ENCODE data around the gene MIB2. TPM values are rescaled to one million over a fixed set of nuclear protein-coding genes. Genes with fewer than 3 reads are reported as not detected.
A peak's percentile ranks its signal among the peaks of the same experiment; 100 is the strongest.

MIB2 gene
- total and polyA plus RNA-seq, 7 experiments from 2014 or later: 23.4 to 129 (median 60.6) TPM

DNA sequence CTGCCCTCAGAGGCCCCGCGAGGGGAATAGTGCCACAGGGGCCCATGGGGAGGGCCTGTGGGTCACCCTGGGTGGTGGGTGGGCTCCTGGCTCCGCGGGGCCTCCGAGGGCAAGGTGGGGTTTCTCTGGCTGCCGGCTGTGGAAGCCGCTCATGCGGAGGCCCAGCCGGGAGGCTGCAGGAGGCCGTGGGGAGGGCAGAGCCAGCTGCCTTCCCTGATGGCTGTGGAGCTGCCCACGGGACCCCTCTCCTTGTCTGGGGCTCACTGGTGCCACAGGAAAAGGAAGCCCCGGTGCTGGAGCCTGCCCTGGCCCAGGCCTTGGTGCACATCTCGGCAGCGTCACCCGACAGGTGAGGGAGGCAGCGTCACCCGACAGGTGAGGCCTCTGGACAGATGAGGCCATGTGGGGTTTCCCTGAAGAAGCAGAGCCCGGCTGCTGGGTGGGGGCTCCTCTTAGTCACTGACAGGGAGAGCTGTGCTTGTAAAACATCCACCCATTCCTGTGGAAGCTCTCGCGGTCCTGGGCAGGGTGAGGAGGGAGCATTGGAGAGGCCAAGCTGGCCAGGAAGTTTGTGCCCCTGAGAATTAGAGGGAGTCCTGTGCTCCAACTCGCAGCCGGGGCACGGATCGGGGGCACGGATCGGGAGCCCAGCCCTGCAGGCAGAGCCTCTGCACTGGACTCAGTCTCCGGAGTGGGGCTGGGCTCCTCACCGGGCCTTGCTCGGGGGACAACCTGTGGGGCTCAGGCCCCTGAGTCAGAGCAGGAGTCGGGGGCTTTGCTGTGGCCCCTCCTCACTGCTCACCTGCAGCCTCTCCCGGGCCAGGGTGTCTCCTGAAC, 6.1 kb downstream of the MIB2 start:
- ATAC-seq (no peak), DNase-seq (no peak)
- Histone ChIP-seq H3K4me1 (ENCODE audit: control insufficient read depth in 2 of 2, insufficient read depth in 2 of 2, low read length in 2 of 2) (peaks cover 6% of the 10 kb centered on the region in 2 donors), H3K27me3 (ENCODE audit: control insufficient read depth in 2 of 2, insufficient read depth in 2 of 2, low read length in 2 of 2) (no peaks in the 10 kb centered on the region), H3K36me3 (ENCODE audit: control insufficient read depth in 2 of 3, insufficient read depth in 3 of 3, low read length in 3 of 3) (no peaks in the 10 kb centered on the region), H3K27ac (ENCODE audit: low read depth, low read length) (no peak overlapping the region), H3K9me3 (ENCODE audit: control insufficient read depth in 2 of 3, low read length in 3 of 3) (no peaks in the 10 kb centered on the region), H3K4me3 (ENCODE audit: low read length) (no peak overlapping the region)
- no peaks in the 10 kb centered on the region for H3K27me3 Mint-ChIP-seq
- no peak overlapping the region for H3K27ac Mint-ChIP-seq
- intact Hi-C loops (cut with micrococcal nuclease): no loop called here
- no peak overlapping the region for H3K4me3 Mint-ChIP-seq
- no peaks in the 10 kb centered on the region for H3K36me3 Mint-ChIP-seq
- H3K4me1 Mint-ChIP-seq: peaks cover 0 to 29% (median 12%) of the 10 kb centered on the region in 7 donors
- CTCF ChIA-PET: no interaction called here
- POLR2A ChIA-PET: interaction anchor here (1.0 kb wide), 1 partner anchor 9 kb away, joined by 3 read pairs; no protein-coding TSS in a partner anchor
- H3K9me3 Mint-ChIP-seq: peaks cover 0 to 2% (median 0%) of the 10 kb centered on the region in 11 donors

DNA sequence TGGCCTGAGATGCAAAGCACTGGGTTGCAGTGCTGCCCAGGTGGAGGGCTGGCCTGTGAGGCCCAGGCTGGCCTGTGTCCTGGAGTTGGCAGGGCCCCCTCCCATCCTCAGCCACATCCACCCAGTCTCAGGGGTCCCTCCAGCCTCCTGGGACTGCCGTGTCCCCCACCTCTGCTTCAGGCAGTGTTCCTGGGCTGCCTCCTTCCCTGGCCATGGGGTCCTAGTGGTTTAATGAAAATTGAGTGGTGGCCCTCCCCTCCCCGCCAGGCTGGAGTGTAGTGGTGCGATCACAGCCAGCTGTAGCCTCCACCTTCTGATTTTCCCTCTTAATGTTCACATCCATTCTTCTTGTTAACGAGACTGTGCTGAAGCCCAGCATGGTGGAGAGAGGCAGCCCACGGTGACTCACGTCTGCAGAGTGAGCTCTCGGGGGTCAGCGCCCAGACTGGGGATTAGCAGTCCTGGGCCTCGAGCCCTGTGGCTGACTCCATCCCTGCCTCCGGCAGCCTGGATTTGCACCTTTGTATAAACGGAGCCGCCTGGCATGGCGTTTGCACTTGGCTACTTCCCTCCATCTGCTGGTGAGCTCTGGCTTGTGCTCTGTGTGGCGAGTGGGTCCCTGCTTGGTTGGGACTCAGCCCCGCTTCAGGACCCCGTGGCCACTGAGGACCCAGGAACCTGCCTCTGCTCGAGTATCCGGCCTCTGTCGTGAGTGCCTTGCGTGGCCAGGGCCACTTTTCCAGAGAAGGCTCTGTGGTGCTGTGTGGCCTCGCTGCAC, 6.9 kb downstream of the MIB2 start:
- H3K36me3 Mint-ChIP-seq: no peaks in the 10 kb centered on the region
- no peaks in the 10 kb centered on the region for H3K9me3 Mint-ChIP-seq
- H3K4me3 ChIP-seq (ENCODE audit: low read length): no peak overlapping the region
- H3K36me3 ChIP-seq (ENCODE audit: control insufficient read depth in 2 of 3, insufficient read depth in 3 of 3, low read length in 3 of 3): no peaks in the 10 kb centered on the region
- ATAC-seq: no peak
- no peaks in the 10 kb centered on the region for H3K4me1 ChIP-seq (ENCODE audit: control insufficient read depth in 2 of 2, insufficient read depth in 2 of 2, low read length in 2 of 2)
- no peak overlapping the region for H3K27ac ChIP-seq (ENCODE audit: low read depth, low read length)
- no peak for DNase-seq
- peak overlapping the region in 2 of 9 donors; percentile 11 to 41 for H3K27ac Mint-ChIP-seq
- ChIA-PET CTCF (no interaction called here), POLR2A (no interaction called here)
- H3K4me3 Mint-ChIP-seq: peak overlapping the region in 2 of 10 donors; percentile 20 to 25
- no peaks in the 10 kb centered on the region for H3K27me3 ChIP-seq (ENCODE audit: control insufficient read depth in 2 of 2, insufficient read depth in 2 of 2, low read length in 2 of 2)
- H3K9me3 ChIP-seq (ENCODE audit: control insufficient read depth in 2 of 3, low read length in 3 of 3): no peaks in the 10 kb centered on the region
- H3K27me3 Mint-ChIP-seq: no peaks in the 10 kb centered on the region
- intact Hi-C loops (cut with micrococcal nuclease): no loop called here
- H3K4me1 Mint-ChIP-seq: peaks cover 0 to 21% (median 6%) of the 10 kb centered on the region in 7 donors

DNA sequence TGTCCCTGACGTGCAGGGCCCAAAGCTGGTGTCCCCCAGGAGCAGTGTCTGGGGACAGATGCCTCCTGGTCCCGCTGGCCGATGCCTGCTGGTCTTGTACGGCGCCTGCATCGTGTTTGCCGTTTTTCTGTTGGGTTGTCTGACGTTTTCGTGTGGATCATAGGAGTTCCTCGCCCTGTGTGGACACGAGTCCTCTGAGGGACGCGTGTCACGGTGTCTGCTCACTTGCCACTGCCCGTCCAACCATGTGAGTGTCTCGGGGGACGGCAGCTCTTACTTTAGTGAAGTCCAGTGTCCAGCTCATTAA, 7.4 kb downstream of the MIB2 start:
- DNase-seq: no peak
- ATAC-seq: no peak
- POLR2A ChIA-PET: no interaction called here
- H3K4me1 ChIP-seq (ENCODE audit: control insufficient read depth in 2 of 2, insufficient read depth in 2 of 2, low read length in 2 of 2): no peaks in the 10 kb centered on the region
- H3K4me3 ChIP-seq (ENCODE audit: low read length): no peak overlapping the region
- CTCF ChIA-PET: no interaction called here
- no peaks in the 10 kb centered on the region for H3K27me3 Mint-ChIP-seq
- H3K9me3 Mint-ChIP-seq: no peaks in the 10 kb centered on the region
- H3K27me3 ChIP-seq (ENCODE audit: control insufficient read depth in 2 of 2, insufficient read depth in 2 of 2, low read length in 2 of 2): no peaks in the 10 kb centered on the region
- H3K27ac ChIP-seq (ENCODE audit: low read depth, low read length): no peak overlapping the region
- H3K4me3 Mint-ChIP-seq: peak overlapping the region in 1 of 10 donors; percentile 36
- no peaks in the 10 kb centered on the region for H3K9me3 ChIP-seq (ENCODE audit: control insufficient read depth in 2 of 3, low read length in 3 of 3)
- H3K27ac Mint-ChIP-seq: no peak overlapping the region
- intact Hi-C loops (cut with micrococcal nuclease): no loop called here
- H3K36me3 Mint-ChIP-seq: no peaks in the 10 kb centered on the region
- H3K4me1 Mint-ChIP-seq: peaks cover 0 to 15% (median under 1%) of the 10 kb centered on the region in 7 donors
- H3K36me3 ChIP-seq (ENCODE audit: control insufficient read depth in 2 of 3, insufficient read depth in 3 of 3, low read length in 3 of 3): no peaks in the 10 kb centered on the region

DNA sequence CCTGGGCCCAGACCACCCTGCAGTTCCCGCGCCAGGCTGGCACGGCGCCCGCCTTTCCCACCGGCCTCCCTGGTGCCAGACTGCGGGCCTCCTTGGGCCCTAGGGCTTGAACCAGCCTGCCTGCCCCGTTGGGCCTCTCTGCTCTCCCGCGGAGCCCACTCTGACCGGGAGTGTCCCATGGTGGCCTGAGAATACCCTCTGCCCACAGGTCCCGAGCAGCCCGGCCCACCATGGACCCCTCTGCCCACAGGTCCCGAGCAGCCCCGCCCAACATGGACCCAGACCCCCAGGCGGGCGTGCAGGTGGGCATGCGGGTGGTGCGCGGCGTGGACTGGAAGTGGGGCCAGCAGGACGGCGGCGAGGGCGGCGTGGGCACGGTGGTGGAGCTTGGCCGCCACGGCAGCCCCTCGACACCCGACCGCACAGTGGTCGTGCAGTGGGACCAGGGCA, 7.9 kb downstream of the MIB2 start:
- Mint-ChIP-seq H3K36me3 (no peaks in the 10 kb centered on the region), H3K9me3 (no peaks in the 10 kb centered on the region), H3K4me3 (no peak overlapping the region), H3K4me1 (peaks cover 0 to 15% (median 0%) of the 10 kb centered on the region in 7 donors), H3K27ac (no peak overlapping the region), H3K27me3 (no peaks in the 10 kb centered on the region)
- POLR2A ChIA-PET: no interaction called here
- no peak for ATAC-seq
- no peaks in the 10 kb centered on the region for H3K4me1 ChIP-seq (ENCODE audit: control insufficient read depth in 2 of 2, insufficient read depth in 2 of 2, low read length in 2 of 2)
- no peaks in the 10 kb centered on the region for H3K27me3 ChIP-seq (ENCODE audit: control insufficient read depth in 2 of 2, insufficient read depth in 2 of 2, low read length in 2 of 2)
- no peak overlapping the region for H3K4me3 ChIP-seq (ENCODE audit: low read length)
- H3K36me3 ChIP-seq (ENCODE audit: control insufficient read depth in 2 of 3, insufficient read depth in 3 of 3, low read length in 3 of 3): no peaks in the 10 kb centered on the region
- H3K27ac ChIP-seq (ENCODE audit: low read depth, low read length): no peak overlapping the region
- intact Hi-C loops (cut with micrococcal nuclease): no loop called here
- peak in 1 of 9 donors; percentile 12 for DNase-seq
- CTCF ChIA-PET: no interaction called here
- H3K9me3 ChIP-seq (ENCODE audit: control insufficient read depth in 2 of 3, low read length in 3 of 3): no peaks in the 10 kb centered on the region

DNA sequence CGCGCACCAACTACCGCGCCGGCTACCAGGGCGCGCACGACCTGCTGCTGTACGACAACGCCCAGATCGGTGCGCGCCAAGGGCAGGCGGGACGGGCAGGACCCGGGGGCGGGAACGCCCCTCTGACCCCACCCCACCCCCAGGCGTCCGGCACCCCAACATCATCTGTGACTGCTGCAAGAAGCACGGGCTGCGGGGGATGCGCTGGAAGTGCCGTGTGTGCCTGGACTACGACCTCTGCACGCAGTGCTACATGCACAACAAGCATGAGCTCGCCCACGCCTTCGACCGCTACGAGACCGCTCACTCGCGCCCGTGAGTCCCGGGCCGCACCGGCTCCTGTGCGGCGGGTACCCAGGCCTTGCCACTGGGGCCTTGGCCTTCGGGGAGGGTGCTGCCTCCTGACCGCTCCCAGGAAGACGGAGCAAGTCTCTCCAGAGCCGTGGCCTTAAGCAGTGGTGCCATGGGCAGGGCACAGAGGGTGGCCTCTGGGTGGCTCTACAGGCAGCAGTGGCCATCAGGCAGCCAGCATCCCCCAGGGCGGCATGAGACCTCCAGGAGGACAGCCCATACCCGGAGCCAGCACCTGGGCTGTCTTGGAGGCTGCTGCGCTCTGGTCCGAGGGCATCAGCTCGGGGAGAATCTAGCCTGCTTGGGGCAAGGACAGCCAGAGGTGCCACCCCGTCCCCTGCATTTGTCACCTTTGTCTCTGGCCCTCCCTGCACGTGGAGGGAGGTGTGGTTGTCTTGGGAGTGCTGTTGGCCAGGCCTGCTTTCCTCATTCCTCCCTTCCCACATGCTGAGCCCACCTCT, 8.5 kb downstream of the MIB2 start:
- no peaks in the 10 kb centered on the region for H3K36me3 ChIP-seq (ENCODE audit: control insufficient read depth in 2 of 3, insufficient read depth in 3 of 3, low read length in 3 of 3)
- Mint-ChIP-seq H3K27ac (no peak overlapping the region), H3K4me3 (no peak overlapping the region), H3K27me3 (no peaks in the 10 kb centered on the region), H3K4me1 (peaks cover 0 to 15% (median 0%) of the 10 kb centered on the region in 7 donors), H3K9me3 (no peaks in the 10 kb centered on the region), H3K36me3 (no peaks in the 10 kb centered on the region)
- H3K27me3 ChIP-seq (ENCODE audit: control insufficient read depth in 2 of 2, insufficient read depth in 2 of 2, low read length in 2 of 2): no peaks in the 10 kb centered on the region
- ATAC-seq: no peak
- POLR2A ChIA-PET: interaction anchor here (3.2 kb wide), 1 partner anchor 9 kb away, joined by 24 read pairs; the partner anchor contains the start of gene MIB2
- H3K9me3 ChIP-seq (ENCODE audit: control insufficient read depth in 2 of 3, low read length in 3 of 3): no peaks in the 10 kb centered on the region
- no peak overlapping the region for H3K27ac ChIP-seq (ENCODE audit: low read depth, low read length)
- H3K4me1 ChIP-seq (ENCODE audit: control insufficient read depth in 2 of 2, insufficient read depth in 2 of 2, low read length in 2 of 2): no peaks in the 10 kb centered on the region
- no peak overlapping the region for H3K4me3 ChIP-seq (ENCODE audit: low read length)
- no peak for DNase-seq
- intact Hi-C loops (cut with micrococcal nuclease): no loop called here
- CTCF ChIA-PET: no interaction called here

DNA sequence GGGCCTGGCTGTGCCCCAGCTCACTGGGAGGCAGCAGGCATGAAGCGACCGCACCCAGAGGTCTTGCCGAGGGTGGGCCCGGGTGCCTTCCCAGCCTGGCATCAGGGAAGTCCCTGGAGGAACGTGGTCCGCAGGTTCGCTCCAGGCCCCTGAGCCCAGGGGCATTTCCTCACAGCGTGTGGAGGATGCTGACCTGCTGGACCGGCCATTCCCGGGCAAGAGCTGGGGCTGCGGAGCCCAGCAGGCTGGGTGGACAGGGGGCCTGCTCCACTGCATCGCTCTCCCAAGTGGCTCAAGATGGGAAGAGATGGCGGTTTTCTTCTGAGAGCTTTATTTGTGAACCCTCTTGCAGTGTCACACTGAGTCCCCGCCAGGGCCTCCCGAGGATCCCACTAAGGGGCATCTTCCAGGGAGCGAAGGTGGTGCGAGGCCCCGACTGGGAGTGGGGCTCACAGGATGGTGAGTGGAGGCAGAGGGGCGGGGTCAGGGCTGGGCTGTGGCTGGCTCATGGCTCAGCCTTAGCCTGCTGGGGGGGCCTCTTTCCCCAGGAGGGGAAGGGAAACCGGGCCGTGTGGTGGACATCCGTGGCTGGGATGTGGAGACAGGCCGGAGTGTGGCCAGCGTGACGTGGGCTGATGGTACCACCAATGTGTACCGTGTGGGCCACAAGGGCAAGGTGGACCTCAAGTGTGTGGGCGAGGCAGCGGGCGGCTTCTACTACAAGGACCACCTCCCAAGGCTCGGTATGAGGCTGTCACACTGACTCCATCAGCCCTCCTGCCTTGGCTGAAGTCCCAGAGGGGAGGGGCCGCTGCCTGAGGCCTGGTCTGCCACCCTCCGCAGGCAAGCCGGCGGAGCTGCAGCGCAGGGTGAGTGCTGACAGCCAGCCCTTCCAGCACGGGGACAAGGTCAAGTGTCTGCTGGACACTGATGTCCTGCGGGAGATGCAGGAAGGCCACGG, 9.4 kb downstream of the MIB2 start:
- ChIA-PET CTCF (no interaction called here), POLR2A (interaction anchor here (3.2 kb wide), 1 partner anchor 10 kb away, joined by 24 read pairs; the partner anchor contains the start of gene MIB2)
- Mint-ChIP-seq H3K4me1 (peaks cover 0 to 15% (median 0%) of the 10 kb centered on the region in 7 donors), H3K36me3 (no peaks in the 10 kb centered on the region), H3K9me3 (no peaks in the 10 kb centered on the region), H3K4me3 (no peak overlapping the region), H3K27me3 (no peaks in the 10 kb centered on the region), H3K27ac (peak overlapping the region in 1 of 9 donors; percentile 43)
- no peaks in the 10 kb centered on the region for H3K4me1 ChIP-seq (ENCODE audit: control insufficient read depth in 2 of 2, insufficient read depth in 2 of 2, low read length in 2 of 2)
- no peaks in the 10 kb centered on the region for H3K27me3 ChIP-seq (ENCODE audit: control insufficient read depth in 2 of 2, insufficient read depth in 2 of 2, low read length in 2 of 2)
- no peak overlapping the region for H3K4me3 ChIP-seq (ENCODE audit: low read length)
- intact Hi-C loops (cut with micrococcal nuclease): no loop called here
- no peak for DNase-seq
- no peak overlapping the region for H3K27ac ChIP-seq (ENCODE audit: low read depth, low read length)
- no peaks in the 10 kb centered on the region for H3K36me3 ChIP-seq (ENCODE audit: control insufficient read depth in 2 of 3, insufficient read depth in 3 of 3, low read length in 3 of 3)
- H3K9me3 ChIP-seq (ENCODE audit: control insufficient read depth in 2 of 3, low read length in 3 of 3): no peaks in the 10 kb centered on the region
- ATAC-seq: no peak
